ENCODE results near the gene NGEF. TPM values are rescaled to one million over a fixed set of nuclear protein-coding genes. Genes with fewer than 3 reads are reported as not detected.

NGEF gene
- total RNA-seq, 1 donor from 2014 or later: 4.3 TPM

DNA sequence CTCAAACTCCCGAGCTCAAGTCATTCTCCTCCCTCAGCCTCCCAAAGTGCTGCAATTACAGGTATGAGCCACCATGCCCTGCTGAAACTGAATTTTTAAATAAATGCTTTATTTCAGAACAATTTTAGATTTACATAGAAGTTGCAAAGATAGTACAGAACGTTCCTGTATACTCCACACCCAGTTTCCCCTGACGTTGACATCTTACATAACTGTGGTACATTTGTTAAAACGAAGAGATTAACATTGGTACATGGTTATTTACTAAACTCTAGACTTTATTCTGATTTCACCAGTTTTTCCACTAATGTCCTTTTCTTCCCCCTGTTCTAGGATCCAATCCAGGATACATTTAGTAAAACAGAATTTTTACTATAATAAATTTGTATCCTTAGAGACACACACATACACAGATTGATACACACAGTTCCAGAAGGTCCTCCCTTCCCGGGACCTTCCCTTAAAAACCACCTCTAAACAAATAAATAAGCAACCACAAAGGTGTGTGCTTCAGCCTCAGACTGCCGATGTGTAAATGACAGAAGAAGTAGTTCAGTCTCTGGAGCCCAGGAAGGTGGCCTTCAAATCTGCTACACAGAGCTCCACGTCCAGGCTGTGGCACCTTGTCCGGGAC, 26.3 kb upstream of the NGEF start:
- Histone ChIP-seq H3K4me1 (no peaks in the 10 kb centered on the region), H2AFZ (replicated peaks) (no peak overlapping the region)
- no peaks in the 10 kb centered on the region for H3K9me3 Mint-ChIP-seq

GRCh38 chr2:233037078-233037477, 24.0 kb upstream of the NGEF start:
- Mint-ChIP-seq H3K27me3 (ENCODE audit: insufficient read depth, low read depth) (peaks cover 11% of the 10 kb centered on the region), H3K4me1 (peaks cover 11% of the 10 kb centered on the region), H3K36me3 (no peaks in the 10 kb centered on the region)

More for the DNA sequence above, 26.3 kb upstream of the NGEF start:
- Mint-ChIP-seq H3K36me3 (no peaks in the 10 kb centered on the region), H3K27ac (no peak overlapping the region), H3K4me1 (peaks cover 3% of the 10 kb centered on the region), H3K4me3 (no peak overlapping the region), H3K27me3 (ENCODE audit: insufficient read depth, low read depth) (peaks cover 3% of the 10 kb centered on the region)
- no peak overlapping the region for H3K27ac ChIP-seq
- no peak overlapping the region for H3K4me2 ChIP-seq
- no peaks in the 10 kb centered on the region for H3K79me2 ChIP-seq (ENCODE audit: low read depth)
- H4K20me1 ChIP-seq (ENCODE audit: low read depth): no peaks in the 10 kb centered on the region
- TF ChIP-seq CTCF (IDR thresholded peaks at IDR 0.05) (no peak), EZH2 (IDR thresholded peaks at IDR 0.05) (no peak), EZH2phosphoT487 (IDR thresholded peaks at IDR 0.05) (no peak)
- H3K36me3 ChIP-seq: no peaks in the 10 kb centered on the region
- no peaks in the 10 kb centered on the region for H3K9me3 ChIP-seq (ENCODE audit: low read depth)
- H3K9ac ChIP-seq: no peak overlapping the region
- peaks cover 19% of the 10 kb centered on the region for H3F3A ChIP-seq (ENCODE audit: low read depth)
- no peak overlapping the region for H3K4me3 ChIP-seq
- DNase-seq (ENCODE audit: low spot score): no peak
- H3K27me3 ChIP-seq: no peaks in the 10 kb centered on the region

GRCh38 chr2:233036162-233036838, 23.2 kb upstream of the NGEF start:
- Histone ChIP-seq H3K9ac (no peak overlapping the region), H3K27ac (no peak overlapping the region), H3K27me3 (no peaks in the 10 kb centered on the region), H2AFZ (replicated peaks) (no peak overlapping the region), H3K4me2 (no peak overlapping the region), H3K79me2 (ENCODE audit: low read depth) (no peaks in the 10 kb centered on the region), H4K20me1 (ENCODE audit: low read depth) (no peaks in the 10 kb centered on the region), H3K36me3 (no peaks in the 10 kb centered on the region), H3F3A (ENCODE audit: low read depth) (peaks cover 19% of the 10 kb centered on the region), H3K4me3 (no peak overlapping the region), H3K9me3 (ENCODE audit: low read depth) (no peaks in the 10 kb centered on the region), H3K4me1 (peaks cover 6% of the 10 kb centered on the region)
- Mint-ChIP-seq H3K27me3 (ENCODE audit: insufficient read depth, low read depth) (peaks cover 11% of the 10 kb centered on the region), H3K9me3 (no peaks in the 10 kb centered on the region), H3K4me3 (no peak overlapping the region), H3K4me1 (peaks cover 17% of the 10 kb centered on the region), H3K36me3 (no peaks in the 10 kb centered on the region), H3K27ac (peak overlapping the region; percentile 12)
- DNase-seq (ENCODE audit: low spot score): no peak
- TF ChIP-seq EZH2 (IDR thresholded peaks at IDR 0.05) (no peak), CTCF (IDR thresholded peaks at IDR 0.05) (no peak), EZH2phosphoT487 (IDR thresholded peaks at IDR 0.05) (no peak)

More at GRCh38 chr2:233037078-233037477, 24.0 kb upstream of the NGEF start:
- H3K4me3 ChIP-seq: no peak overlapping the region
- no peak for TF ChIP-seq EZH2 (IDR thresholded peaks at IDR 0.05)
- TF ChIP-seq CTCF (IDR thresholded peaks at IDR 0.05): no peak
- no peak for TF ChIP-seq EZH2phosphoT487 (IDR thresholded peaks at IDR 0.05)
- no peaks in the 10 kb centered on the region for H3K9me3 ChIP-seq (ENCODE audit: low read depth)
- peaks cover 19% of the 10 kb centered on the region for H3F3A ChIP-seq (ENCODE audit: low read depth)
- no peaks in the 10 kb centered on the region for H3K27me3 ChIP-seq
- no peak overlapping the region for H3K4me2 ChIP-seq
- no peak overlapping the region for H3K9ac ChIP-seq
- H2AFZ ChIP-seq (replicated peaks): no peak overlapping the region
- peaks cover 1% of the 10 kb centered on the region for H3K4me1 ChIP-seq
- H3K9me3 Mint-ChIP-seq: no peaks in the 10 kb centered on the region
- H3K27ac Mint-ChIP-seq: no peak overlapping the region
- DNase-seq (ENCODE audit: low spot score): no peak
- H3K27ac ChIP-seq: no peak overlapping the region
- H4K20me1 ChIP-seq (ENCODE audit: low read depth): no peaks in the 10 kb centered on the region
- no peaks in the 10 kb centered on the region for H3K36me3 ChIP-seq
- H3K4me3 Mint-ChIP-seq: no peak overlapping the region
- H3K79me2 ChIP-seq (ENCODE audit: low read depth): no peaks in the 10 kb centered on the region

Data from neural progenitor cell (in vitro differentiated cells).